Gastrocnemius medialis (tissue), 4 donors: ENCODE data around the gene SLC25A21. TPM values are rescaled to one million over a fixed set of nuclear protein-coding genes. Genes with fewer than 3 reads are reported as not detected.
"Not testable (repeated sequence)": the region's sequence is repeated elsewhere in the genome, so short reads cannot be mapped to it uniquely, and the experiment has no call there.

Experiments
- ATAC-seq, 2 donors: fragments of 150-250 bp; one replicate each; pipeline ENCODE4 v1.9.1; 2016
- DNase-seq, 2 donors: peaks; one replicate each; pipeline ENCODE4 v3.0.0-alpha.2; 2019
- H3K27ac ChIP-seq, 4 donors: fragments of 200-600 bp; sonication (generic); 1 replicate in 1 of 4; 2 replicates in 3 of 4; pipeline ENCODE4 v1.5.1; 2016 to 2018; ENCODE audit warnings: mild to moderate bottlenecking in 2 of 4, moderate library complexity in 1 of 4
- H3K27me3 ChIP-seq, 3 donors: fragments of 200-600 bp; sonication (generic) in 2 of 3; 1 replicate in 1 of 3; 2 replicates in 2 of 3; pipeline versions ENCODE4 v1.5.1 to v1.6.0; 2016 to 2019; ENCODE audit warnings: mild to moderate bottlenecking in 1 of 3, moderate library complexity in 1 of 3
- H3K36me3 ChIP-seq, 2 donors: fragments of 200-600 bp; sonication (generic) in 1 of 2; one replicate each; pipeline ENCODE4 v1.5.1; 2017 to 2018
- H3K4me1 ChIP-seq, 2 donors: fragments of 200-600 bp; sonication (generic) in 1 of 2; one replicate each; pipeline ENCODE4 v1.5.1; 2016 to 2017; ENCODE audit warnings: mild to moderate bottlenecking in 2 of 2
- H3K4me3 ChIP-seq, 4 donors: fragments of 200-600 bp; sonication (generic) in 3 of 4; 1 replicate in 1 of 4; 2 replicates in 3 of 4; pipeline ENCODE4 v1.5.1; 2016 to 2019; ENCODE audit warnings: mild to moderate bottlenecking in 2 of 4
- H3K9me3 ChIP-seq, 3 donors: fragments of 200-600 bp; sonication (generic) in 2 of 3; 1 replicate in 1 of 3; 2 replicates in 2 of 3; pipeline ENCODE4 v1.5.1; 2016 to 2019
- CTCF ChIP-seq, 5 experiments: fragments of 450-650 bp in 3 of 5; fragments of 200-600 bp in 2 of 5; sonication (generic) in 2 of 5; IDR thresholded peaks in 4 of 5; conservative IDR thresholded peaks in 1 of 5; 1 replicate in 4 of 5; 2 replicates in 1 of 5; pipeline ENCODE4 v1.5.1; 2016 to 2019; ENCODE audit warnings: antibody characterized with exemption in 5 of 5, mild to moderate bottlenecking in 3 of 5, moderate library complexity in 3 of 5
- POLR2A ChIP-seq, 2 donors: fragments of 450-650 bp; IDR thresholded peaks; one replicate each; pipeline ENCODE4 v1.6.1; 2017; ENCODE audit warnings: antibody characterized with exemption in 2 of 2, mild to moderate bottlenecking in 2 of 2, moderate library complexity in 2 of 2
- in situ Hi-C, 4 donors: fragments of 200-750 bp; cut with MboI; loops; one replicate each; pipeline versions ENCODE4 v1.15.0 to v1.8.0; 2017; ENCODE audit warnings: low sequenced_read_pairs in 4 of 4
- intact Hi-C: fragments of 100-400 bp; cut with DNase I; formaldehyde crosslinking; loops from one replicate; pipeline ENCODE4 v1.15.1; 2023; ENCODE audit warnings: low total_unique reads
- total RNA-seq, 4 donors: library from RNA; depleted of rRNA; stranded (reverse); fragments of >200 nt; gene quantifications; one replicate each; pipeline versions ENCODE4 v1.1.0 to v1.2.3, GENCODE V29; 2016

The SLC25A21 gene
- total RNA-seq, 4 donors from 2014 or later = 1.9 TPM; not detected in 3

GRCh38 chr14:37168721-37169120, 3.7 kb downstream of the SLC25A21 start:
- H3K36me3 ChIP-seq = no peaks in the 10 kb centered on the region
- no peak overlapping the region for H3K27ac ChIP-seq
- H3K4me3 ChIP-seq = no peak overlapping the region
- no peak for TF ChIP-seq CTCF (IDR thresholded peaks at IDR 0.05 in 4 of 5, conservative IDR thresholded peaks at IDR 0.05 in 1 of 5)
- no peak for DNase-seq
- H3K4me1 ChIP-seq = peaks cover 11 to 12% of the 10 kb centered on the region in 2 donors
- no peaks in the 10 kb centered on the region for H3K27me3 ChIP-seq
- in situ Hi-C loops (no loop called here), intact Hi-C loops (no loop called here)
- ATAC-seq = no peak
- H3K9me3 ChIP-seq = no peaks in the 10 kb centered on the region

- in situ Hi-C loops = no loop called here
- H3K9me3 ChIP-seq = no peaks in the 10 kb centered on the region
- H3K4me3 ChIP-seq = no peak overlapping the region
- intact Hi-C loops = no loop called here
- no peaks in the 10 kb centered on the region for H3K27me3 ChIP-seq
- TF ChIP-seq POLR2A (IDR thresholded peaks at IDR 0.05) = no peak
- TF ChIP-seq CTCF (IDR thresholded peaks at IDR 0.05 in 4 of 5, conservative IDR thresholded peaks at IDR 0.05 in 1 of 5) = no peak
- no peaks in the 10 kb centered on the region for H3K36me3 ChIP-seq
- no peaks in the 10 kb centered on the region for H3K4me1 ChIP-seq
- DNase-seq = no peak
- no peak for ATAC-seq
- no peak overlapping the region for H3K27ac ChIP-seq
These were observed 5.0 kb downstream of the SLC25A21 start for GRCh38 chr14:37167151-37168047.

- no peak overlapping the region for H3K27ac ChIP-seq
- H3K27me3 ChIP-seq = no peaks in the 10 kb centered on the region
- H3K36me3 ChIP-seq = no peaks in the 10 kb centered on the region
- in situ Hi-C loops (no loop called here), intact Hi-C loops (no loop called here)
- ATAC-seq = no peak
- no peak overlapping the region for H3K4me3 ChIP-seq
- H3K9me3 ChIP-seq = no peaks in the 10 kb centered on the region
- TF ChIP-seq CTCF (IDR thresholded peaks at IDR 0.05 in 4 of 5, conservative IDR thresholded peaks at IDR 0.05 in 1 of 5) (no peak), POLR2A (IDR thresholded peaks at IDR 0.05) (no peak)
- DNase-seq = no peak
- no peaks in the 10 kb centered on the region for H3K4me1 ChIP-seq
These were observed 6.6 kb downstream of the SLC25A21 start for GRCh38 chr14:37165794-37166193.

- H3K27me3 ChIP-seq, H3K4me3 ChIP-seq, H3K4me1 ChIP-seq, in situ Hi-C loops, H3K36me3 ChIP-seq, ATAC-seq, H3K27ac ChIP-seq, DNase-seq, H3K9me3 ChIP-seq, intact Hi-C loops: not testable (repeated sequence)
These were observed 10.1 kb downstream of the SLC25A21 start for GRCh38 chr14:37162307-37162706.

GRCh38 chr14:37157987-37158386, 14.4 kb downstream of the SLC25A21 start:
- in situ Hi-C loops (no loop called here), intact Hi-C loops (no loop called here)
- no peaks in the 10 kb centered on the region for H3K27me3 ChIP-seq
- H3K4me1 ChIP-seq = no peaks in the 10 kb centered on the region
- DNase-seq (no peak), ATAC-seq (no peak)
- H3K27ac ChIP-seq = no peak overlapping the region
- no peak overlapping the region for H3K4me3 ChIP-seq
- no peaks in the 10 kb centered on the region for H3K9me3 ChIP-seq
- TF ChIP-seq CTCF (IDR thresholded peaks at IDR 0.05 in 4 of 5, conservative IDR thresholded peaks at IDR 0.05 in 1 of 5) (no peak), POLR2A (IDR thresholded peaks at IDR 0.05) (no peak)
- no peaks in the 10 kb centered on the region for H3K36me3 ChIP-seq
